T-helper 2 cell treated with Interferon-gamma antibody and Interleukin-4, amounts not matched to agents 100 ng/mL and 5 ng/mL, for 36 hours (primary cell): ENCODE results near the gene KLF13. TPM values are rescaled to one million over a fixed set of nuclear protein-coding genes. Genes with fewer than 3 reads are reported as not detected.

Source experiments
- intact Hi-C: fragments of 100-400 bp; cut with micrococcal nuclease; formaldehyde crosslinking; loops from one replicate; pipeline ENCODE4 v1.15.1; 2023
- total RNA-seq: library from RNA; stranded (reverse); gene quantifications from 2 replicates; pipeline ENCODE4 v1.2.3, GENCODE V29; 2022

KLF13 gene
- total RNA-seq, 1 donor from 2014 or later: 171 TPM

DNA sequence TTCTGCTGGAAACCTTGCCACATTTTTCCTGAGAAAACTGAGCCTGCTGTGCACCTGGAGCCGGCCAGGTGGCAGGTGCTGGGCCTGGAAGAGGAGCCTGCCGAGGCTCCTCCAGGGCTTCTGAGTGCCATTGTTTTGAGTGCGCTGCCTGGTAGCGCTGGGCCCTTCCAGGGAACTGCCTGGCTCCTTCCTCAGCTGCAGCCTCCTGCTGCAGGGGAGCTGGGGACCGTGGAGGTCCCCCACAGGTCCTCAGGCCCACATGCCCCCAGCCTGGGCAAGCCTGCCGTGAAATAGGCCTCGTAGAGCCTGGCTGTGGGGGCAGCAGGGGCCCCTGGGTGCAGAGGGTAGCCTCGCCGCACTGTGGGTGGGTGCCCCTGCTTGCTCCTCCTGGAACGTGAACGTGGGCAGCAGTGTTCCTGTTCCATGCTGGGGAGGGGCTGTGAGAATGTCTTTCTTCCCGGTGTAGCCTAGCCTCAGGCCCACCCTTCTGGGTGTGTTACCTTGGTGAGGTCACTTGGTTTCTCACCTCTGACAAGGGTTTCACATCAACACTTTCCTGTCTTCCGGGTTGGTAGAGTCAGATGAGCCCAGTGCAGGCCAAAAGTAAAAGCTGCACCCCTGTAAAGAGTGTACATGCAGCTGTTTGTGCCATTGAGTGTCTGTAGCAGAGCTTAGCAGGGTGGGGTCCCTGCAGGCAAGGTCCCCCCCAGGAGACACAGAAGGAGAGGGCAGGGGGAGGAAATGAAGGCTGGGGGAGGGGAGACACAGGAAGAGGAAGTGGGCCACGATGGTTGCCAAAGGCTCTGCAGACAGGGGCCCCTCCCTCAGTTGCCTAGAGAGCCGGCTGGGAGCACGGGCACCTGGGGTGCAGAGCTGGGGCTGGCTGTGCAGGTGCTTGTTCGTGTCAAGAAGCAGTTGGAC is 34.5 kb downstream of the KLF13 start:
- intact Hi-C loops: loop anchor here (1.0 to 2.0 kb wide), 6 partner anchors 14 to 146 kb away; partner anchors contain the start of gene KLF13

DNA sequence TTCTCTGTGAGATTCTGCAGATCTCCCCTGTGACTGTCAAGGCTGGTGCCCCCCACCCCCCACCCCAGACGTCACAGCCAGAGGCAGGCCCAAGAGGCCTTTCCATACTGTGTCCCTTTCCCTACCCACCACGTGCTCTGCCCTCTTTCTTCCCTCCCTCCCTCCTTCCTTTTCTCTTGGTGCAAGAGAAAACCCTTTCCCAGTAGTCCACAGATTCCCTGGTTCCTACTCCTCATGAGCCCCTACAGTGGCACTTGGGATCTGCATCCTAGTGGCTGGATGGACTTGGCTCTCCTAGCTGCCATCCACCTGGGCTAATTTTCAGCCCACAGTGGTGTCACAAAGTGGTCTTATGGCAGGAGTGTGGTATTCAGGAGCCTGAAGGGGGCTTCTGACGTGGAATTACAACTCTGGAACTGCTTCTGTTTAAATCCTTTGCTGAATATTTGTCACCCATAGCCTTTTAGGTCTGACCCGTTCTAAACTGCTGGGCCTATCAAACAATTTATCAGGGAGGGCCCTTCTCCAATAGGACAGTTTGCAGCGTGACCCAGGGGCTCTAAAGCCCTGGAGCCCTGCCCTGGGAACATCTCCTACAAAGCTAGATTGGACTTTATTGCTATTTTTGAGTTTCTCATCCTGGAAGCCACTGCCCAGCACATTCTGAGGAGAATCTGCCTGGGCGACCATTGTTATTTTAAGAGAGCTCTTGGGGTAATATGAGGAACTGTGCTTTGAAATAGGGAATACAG is 35.3 kb downstream of the KLF13 start:
- intact Hi-C loops: loop anchor here (1.0 to 2.0 kb wide), 6 partner anchors 15 to 147 kb away; partner anchors contain the start of gene KLF13

DNA sequence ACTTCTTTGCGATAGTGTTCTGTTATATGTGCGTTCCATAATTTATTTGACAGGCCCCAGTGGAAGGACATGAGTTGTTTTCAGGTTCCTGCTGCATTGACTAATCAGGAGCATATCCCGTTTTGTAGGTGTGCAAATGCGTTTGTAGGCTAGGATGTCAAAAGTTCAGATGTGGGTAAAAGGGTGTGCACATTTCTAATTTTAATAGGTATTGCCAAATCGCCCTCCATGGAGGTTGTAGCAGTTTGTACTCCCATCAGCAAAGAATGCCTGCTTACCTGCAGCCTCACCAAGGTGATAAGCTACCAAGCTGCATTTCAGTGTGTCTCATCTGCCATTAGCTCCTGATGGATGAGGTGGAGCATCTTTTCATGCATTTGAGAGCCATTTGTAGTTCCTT is 36.3 kb downstream of the KLF13 start:
- intact Hi-C loops: no loop called here

DNA sequence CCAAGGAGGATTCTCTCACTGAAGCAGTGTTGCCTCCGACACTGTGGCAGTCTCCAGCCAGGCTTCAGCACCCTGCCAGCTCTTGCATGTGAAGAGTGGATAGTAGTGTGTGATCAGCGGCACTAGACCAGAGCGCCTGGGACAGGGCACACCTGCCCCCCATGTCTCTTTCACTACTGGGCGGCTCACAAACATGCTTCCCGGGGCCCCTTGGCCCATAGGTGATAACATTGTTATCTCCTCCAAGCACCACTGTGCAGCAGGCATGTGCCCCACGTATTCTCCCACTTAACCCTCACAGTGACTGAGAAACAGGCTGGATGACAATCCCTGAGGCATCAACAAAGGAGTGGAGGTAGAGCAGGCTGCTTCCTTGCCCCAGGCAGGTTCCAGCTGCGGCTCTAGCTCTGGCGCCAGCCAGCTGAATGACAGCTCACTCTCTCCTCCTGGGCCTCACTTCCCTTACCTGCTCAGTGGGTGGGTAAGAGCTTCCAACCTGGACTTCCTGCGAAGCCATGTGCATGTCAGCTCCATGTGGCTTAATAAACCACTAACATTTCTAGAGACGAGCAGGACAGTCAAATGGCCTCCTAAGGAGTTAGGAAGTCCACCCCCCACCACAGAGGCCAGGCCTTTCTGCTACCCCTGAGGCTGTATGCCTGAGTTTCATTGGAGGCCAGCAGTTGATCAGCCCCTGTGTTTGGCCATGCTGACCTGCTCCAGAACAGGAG is 37.8 kb downstream of the KLF13 start:
- intact Hi-C loops: loop anchor here (1.0 to 5.0 kb wide), 2 partner anchors 71 to 108 kb away; no protein-coding TSS in a partner anchor

GRCh38 chr15:31365032-31365654 is 38.5 kb downstream of the KLF13 start:
- intact Hi-C loops: loop anchor here (1.0 to 5.0 kb wide), 2 partner anchors 70 to 107 kb away; no protein-coding TSS in a partner anchor

- intact Hi-C loops: loop anchor here (1.0 to 5.0 kb wide), 4 partner anchors 21 to 123 kb away; no protein-coding TSS in a partner anchor
Observed at GRCh38 chr15:31365655-31366127, 39.1 kb downstream of the KLF13 start.

DNA sequence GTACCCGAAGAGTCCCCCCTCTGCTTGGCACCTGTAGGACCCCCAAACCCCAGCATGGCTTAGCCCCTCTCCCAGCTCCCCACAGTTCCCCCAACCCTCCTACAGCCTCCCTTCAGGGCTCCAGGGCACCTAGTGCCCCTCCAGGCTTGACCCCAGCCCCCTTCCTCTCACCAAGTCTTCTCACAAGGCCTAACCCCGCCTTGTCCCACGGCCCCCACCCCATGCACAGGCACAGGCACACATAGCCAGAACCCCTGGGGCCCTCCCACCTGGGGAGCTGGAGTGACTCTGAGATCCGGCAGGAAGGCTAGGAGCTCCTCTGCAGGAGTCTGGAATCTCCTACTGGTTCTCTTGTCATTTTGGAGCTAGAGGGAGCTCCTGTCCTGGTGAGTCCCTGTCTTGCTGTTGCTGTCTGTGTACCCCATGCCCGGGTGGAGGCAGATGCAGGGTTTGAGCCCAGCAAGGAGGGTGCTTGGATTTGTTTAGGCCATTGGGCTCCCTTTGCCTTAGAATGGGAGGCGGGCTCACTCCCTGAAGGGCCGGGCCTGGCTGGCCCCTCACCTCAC is 39.6 kb downstream of the KLF13 start:
- intact Hi-C loops: loop anchor here (1.0 to 5.0 kb wide), 3 partner anchors 21 to 122 kb away; no protein-coding TSS in a partner anchor

DNA sequence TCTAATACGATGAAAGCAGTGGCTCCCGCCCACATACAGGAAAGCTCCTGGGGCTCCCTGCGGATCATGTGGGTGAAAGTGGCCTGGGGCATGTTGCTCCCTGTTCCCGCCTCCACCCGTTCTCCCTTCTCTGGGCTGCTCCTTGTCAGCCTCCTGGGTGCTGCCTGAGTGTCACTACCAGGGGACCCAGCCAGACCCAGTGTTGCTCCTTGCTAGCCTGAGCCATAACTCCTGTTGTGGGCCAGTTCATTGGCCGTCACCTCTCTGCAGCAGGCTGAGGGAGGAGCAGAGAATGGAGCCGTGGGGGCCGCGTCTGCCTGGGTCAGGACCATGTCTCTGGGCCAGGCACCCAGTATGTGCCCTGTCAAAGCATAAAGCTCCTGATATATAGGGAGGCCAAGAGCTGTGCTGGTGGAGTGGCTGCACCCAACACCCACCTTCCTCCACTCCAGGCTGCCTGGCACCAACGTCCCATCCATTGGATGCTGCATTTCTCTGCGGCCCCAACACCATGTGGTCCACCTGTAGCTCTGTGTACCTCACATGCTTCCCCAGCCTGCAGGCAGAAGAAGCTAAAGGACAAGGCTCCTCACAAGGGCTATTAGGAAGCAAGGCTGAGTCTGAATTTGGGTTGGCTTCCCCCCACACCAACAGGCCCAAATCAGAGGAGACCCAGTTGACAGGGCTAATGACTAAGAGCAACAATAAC is 40.5 kb downstream of the KLF13 start:
- intact Hi-C loops: loop anchor here (2.0 to 5.0 kb wide), 2 partner anchors 20 to 105 kb away; no protein-coding TSS in a partner anchor

DNA sequence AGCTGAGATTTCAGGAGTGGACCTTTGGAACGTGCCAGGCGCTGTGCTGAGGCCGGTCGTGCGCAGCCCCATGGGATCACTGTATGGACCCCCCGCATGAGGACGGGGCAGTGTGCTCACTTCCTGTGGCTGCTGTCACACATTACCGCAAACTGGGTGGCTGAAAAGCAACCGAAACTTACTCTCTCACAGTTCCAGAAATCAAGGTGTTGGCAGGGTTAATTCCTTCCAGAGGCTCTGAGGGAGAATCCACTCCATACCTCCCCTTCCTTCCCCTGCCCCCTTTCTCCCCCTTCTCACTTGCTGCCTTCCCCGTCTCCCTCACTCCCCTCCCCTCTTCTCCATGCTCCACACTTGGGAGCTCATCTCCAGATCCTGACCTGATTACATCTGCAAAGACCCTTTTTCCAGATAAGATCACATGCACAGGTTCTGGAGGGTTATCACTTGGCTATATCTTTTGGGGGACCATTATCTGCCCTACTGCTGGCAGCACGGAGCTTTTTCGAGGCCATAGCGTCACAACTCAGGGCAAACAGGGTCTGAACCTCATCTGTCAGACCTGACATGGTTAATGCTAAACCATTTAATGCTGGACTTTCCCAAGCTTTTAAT is 41.2 kb downstream of the KLF13 start:
- intact Hi-C loops: loop anchor here (2.0 to 5.0 kb wide), 2 partner anchors 19 to 104 kb away; no protein-coding TSS in a partner anchor

DNA sequence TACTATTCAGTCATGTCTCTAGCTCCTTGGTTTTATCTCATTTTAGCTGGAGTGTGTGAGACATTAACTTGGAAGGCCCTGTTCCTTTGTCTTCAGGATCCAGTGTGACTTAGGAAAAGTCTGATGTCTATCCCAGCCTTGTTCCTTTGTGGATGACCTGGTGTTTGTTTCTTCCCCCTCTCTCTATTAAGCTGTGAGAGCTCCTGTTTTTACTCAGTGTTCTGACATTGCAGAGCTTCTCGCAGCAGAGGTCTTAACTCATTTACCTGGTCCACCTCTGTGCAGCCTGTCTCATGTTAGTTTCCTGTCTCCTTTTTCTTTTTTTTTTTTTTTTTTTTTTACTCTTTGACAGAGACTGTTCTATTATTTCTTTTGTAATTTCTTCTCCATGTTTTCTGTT is 43.1 kb downstream of the KLF13 start:
- intact Hi-C loops: loop anchor here (5.0 kb wide), 1 partner anchor 103 kb away; no protein-coding TSS in a partner anchor

DNA sequence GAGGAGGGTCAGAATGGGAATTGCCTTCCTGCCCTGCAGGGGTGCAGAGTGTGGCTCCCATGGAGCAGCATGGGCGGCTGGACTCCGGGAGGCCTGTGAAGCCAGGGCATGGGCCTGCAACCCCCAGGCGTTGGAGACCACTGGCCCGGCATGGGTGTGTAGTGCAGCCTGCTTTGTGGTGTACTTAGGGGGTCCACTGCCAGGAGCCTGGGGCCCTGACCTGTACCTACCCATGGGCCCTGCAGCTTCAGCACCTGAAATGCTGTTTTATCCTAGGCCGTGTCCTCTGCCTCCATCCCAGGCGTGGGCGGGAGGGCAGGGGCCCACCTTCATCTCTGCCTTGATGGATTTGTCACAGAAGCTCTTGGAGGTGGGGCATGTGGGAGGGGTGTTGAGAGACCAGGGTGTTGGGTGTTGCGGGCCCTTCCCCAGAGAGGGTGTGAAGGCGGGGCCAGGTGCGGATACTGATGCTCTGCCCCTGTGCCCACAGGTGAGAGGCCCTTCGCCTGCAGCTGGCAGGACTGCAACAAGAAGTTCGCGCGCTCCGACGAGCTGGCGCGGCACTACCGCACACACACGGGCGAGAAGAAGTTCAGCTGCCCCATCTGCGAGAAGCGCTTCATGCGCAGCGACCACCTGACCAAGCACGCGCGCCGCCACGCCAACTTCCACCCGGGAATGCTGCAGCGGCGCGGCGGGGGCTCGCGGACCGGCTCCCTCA is 45.0 kb downstream of the KLF13 start:
- intact Hi-C loops: no loop called here

DNA sequence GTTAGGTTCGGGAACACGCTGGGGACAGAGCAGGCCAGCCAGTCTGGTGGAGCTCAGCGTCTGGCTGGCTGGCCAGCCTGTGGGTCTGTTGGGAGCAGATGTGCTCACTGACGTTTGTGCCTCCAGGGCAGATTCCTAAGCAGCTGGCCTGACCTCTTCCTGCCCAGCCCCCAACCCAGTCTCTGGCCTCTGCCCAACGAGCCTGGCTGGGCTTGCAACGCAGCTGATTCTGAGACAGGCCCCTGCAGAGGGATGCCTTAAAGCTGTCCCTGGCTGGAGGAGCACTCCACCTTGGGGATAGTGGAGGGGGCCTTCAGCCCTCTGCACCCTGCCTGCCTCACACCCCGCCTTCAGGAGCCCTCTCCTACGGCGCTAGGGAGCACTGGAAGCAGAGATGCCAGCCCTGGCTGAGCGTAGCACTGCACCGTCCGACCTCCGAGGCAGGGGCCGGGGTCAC is 46.0 kb downstream of the KLF13 start:
- intact Hi-C loops: no loop called here

- intact Hi-C loops: no loop called here
Observed at GRCh38 chr15:31373096-31373865, 46.6 kb downstream of the KLF13 start.

- intact Hi-C loops: no loop called here
Observed at GRCh38 chr15:31373970-31374369, 47.3 kb downstream of the KLF13 start.

GRCh38 chr15:31374489-31374888 is 47.9 kb downstream of the KLF13 start:
- intact Hi-C loops: no loop called here

DNA sequence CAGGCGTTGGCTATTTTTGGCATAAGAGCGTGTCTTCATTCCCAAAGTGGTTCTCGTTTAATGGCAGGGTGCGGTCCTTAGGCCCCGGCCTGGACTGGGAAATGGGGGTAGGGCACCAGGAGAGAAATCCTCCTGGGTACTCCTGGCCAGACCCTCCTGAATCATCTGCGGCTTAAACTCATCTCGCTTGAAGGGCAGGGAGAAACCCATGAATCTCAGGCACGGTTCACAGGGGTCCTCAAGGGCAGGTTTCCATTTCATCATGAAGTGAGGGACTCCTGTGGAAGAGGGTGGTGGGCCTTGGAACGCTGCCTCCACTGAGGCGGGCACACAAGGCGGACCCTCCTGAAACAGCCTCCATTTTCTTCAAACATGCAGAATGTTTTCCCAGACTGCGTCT is 48.4 kb downstream of the KLF13 start:
- intact Hi-C loops: no loop called here

DNA sequence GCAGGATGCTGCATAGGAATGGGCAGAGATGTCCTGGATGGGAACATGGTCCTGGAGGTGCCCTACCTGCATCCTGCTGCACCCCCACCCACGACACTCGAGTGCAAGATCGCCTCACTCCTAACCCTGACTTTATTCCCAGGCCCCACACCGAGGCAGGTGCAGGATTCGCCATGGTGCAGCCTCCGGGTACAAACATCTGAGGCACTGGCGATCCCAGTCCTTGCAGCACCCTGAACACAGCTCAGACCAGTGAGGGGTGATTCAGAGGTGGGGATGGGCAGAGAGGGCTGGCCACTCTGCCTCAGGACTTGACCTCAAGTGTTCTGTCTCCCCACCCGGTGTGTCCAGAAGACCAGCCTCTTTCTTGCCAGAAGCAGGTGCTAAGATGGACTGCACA is 49.1 kb downstream of the KLF13 start:
- intact Hi-C loops: no loop called here
